Loucy (cell line): Measurements from ENCODE around the gene KIF3B.

ENCODE experiments used
- H2AFZ ChIP-seq: fragments of 200-600 bp; sonication (generic); 2 replicates; pipeline ENCODE4 v1.6.0; 2016; ENCODE audit warnings: antibody characterized with exemption, mild to moderate bottlenecking, low read length, moderate library complexity
- H3F3A ChIP-seq: fragments of 200-600 bp; 2 replicates; pipeline ENCODE4 v1.6.0; 2016; ENCODE audit warnings: antibody characterized with exemption, low read depth, mild to moderate bottlenecking
- H3K27me3 ChIP-seq: fragments of 200-600 bp; sonication (generic); 2 replicates; pipeline ENCODE4 v1.6.1; 2014; ENCODE audit warnings: low read length, mild to moderate bottlenecking; ENCODE audit not compliant: insufficient read depth, poor library complexity, severe bottlenecking
- H3K36me3 ChIP-seq: fragments of 200-600 bp; sonication (generic); 2 replicates; pipeline ENCODE4 v1.6.1; 2016; ENCODE audit warnings: low read length; ENCODE audit not compliant: insufficient read depth
- H3K4me1 ChIP-seq: fragments of 200-600 bp; sonication (generic); 2 replicates; pipeline ENCODE4 v1.5.1; 2014; ENCODE audit warnings: low read length, mild to moderate bottlenecking; ENCODE audit not compliant: insufficient read depth, poor library complexity, severe bottlenecking
- H3K4me2 ChIP-seq: fragments of 200-600 bp; sonication (generic); 2 replicates; pipeline ENCODE4 v1.6.0; 2014; ENCODE audit warnings: antibody characterized with exemption, low read length, low read depth, mild to moderate bottlenecking; ENCODE audit not compliant: poor library complexity, severe bottlenecking
- H3K4me3 ChIP-seq: fragments of 200-600 bp; sonication (generic); 2 replicates; pipeline ENCODE4 v1.5.1; 2014; ENCODE audit warnings: low read length, mild to moderate bottlenecking, mixed read lengths; ENCODE audit not compliant: poor library complexity, severe bottlenecking
- H3K79me2 ChIP-seq: fragments of 200-600 bp; sonication (generic); 2 replicates; pipeline ENCODE4 v1.6.1; 2014; ENCODE audit warnings: low read length; ENCODE audit not compliant: insufficient read depth
- H3K9ac ChIP-seq: fragments of 200-600 bp; sonication (generic); 2 replicates; pipeline ENCODE4 v1.6.0; 2014; ENCODE audit warnings: mild to moderate bottlenecking, low read depth, low read length, moderate library complexity; ENCODE audit not compliant: poor library complexity, severe bottlenecking
- H3K9me2 ChIP-seq: fragments of 200-600 bp; sonication (generic); replicated peaks from 2 replicates; pipeline ENCODE4 v1.6.1; 2016; ENCODE audit warnings: low read depth, low read length, mixed read lengths
- H3K9me3 ChIP-seq: fragments of 200-600 bp; sonication (generic); 2 replicates; pipeline ENCODE4 v1.6.1; 2014; ENCODE audit warnings: mild to moderate bottlenecking, antibody characterized with exemption, low read length, low read depth; ENCODE audit not compliant: insufficient read depth
- H4K20me1 ChIP-seq: fragments of 200-600 bp; sonication (generic); 2 replicates; pipeline ENCODE4 v1.6.0; 2014; ENCODE audit warnings: antibody characterized with exemption, low read length, mild to moderate bottlenecking; ENCODE audit not compliant: insufficient read depth, poor library complexity, severe bottlenecking
- EZH2phosphoT487 ChIP-seq: fragments of 200-600 bp; IDR thresholded peaks from 2 replicates; pipeline ENCODE4 v1.6.1; 2018; ENCODE audit warnings: antibody characterized with exemption, mild to moderate bottlenecking, moderate library complexity, borderline replicate concordance
- TF ChIP-seq, protein P1 (sequence below): fragments of 200-600 bp; sonication (generic); conservative IDR thresholded peaks from 2 replicates; pipeline ENCODE4 v1.5.1; 2014; ENCODE audit warnings: mild to moderate bottlenecking, antibody characterized with exemption, low read length

The KIF3B gene

DNA sequence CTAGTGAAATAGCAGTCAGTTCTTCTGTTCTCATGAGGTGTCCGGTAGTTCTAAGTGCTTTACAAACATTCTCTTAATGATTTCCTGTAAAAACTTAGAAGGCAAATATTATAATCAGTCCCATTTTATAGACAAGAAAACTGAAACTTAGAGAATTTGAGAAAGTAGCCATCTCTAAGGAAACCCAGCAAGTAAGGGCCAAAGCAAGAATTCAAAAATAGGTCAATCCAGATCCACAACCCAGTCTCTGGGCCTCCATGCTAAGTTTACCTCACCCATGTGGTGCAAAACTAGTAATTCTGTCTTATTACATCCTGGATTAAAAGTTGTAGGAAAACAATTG lies 53.1 kb downstream of the KIF3B start:
- no peaks in the 10 kb centered on the region for H3K27me3 ChIP-seq
- TF ChIP-seq EZH2phosphoT487: no peak
- TF ChIP-seq, protein P1, sequence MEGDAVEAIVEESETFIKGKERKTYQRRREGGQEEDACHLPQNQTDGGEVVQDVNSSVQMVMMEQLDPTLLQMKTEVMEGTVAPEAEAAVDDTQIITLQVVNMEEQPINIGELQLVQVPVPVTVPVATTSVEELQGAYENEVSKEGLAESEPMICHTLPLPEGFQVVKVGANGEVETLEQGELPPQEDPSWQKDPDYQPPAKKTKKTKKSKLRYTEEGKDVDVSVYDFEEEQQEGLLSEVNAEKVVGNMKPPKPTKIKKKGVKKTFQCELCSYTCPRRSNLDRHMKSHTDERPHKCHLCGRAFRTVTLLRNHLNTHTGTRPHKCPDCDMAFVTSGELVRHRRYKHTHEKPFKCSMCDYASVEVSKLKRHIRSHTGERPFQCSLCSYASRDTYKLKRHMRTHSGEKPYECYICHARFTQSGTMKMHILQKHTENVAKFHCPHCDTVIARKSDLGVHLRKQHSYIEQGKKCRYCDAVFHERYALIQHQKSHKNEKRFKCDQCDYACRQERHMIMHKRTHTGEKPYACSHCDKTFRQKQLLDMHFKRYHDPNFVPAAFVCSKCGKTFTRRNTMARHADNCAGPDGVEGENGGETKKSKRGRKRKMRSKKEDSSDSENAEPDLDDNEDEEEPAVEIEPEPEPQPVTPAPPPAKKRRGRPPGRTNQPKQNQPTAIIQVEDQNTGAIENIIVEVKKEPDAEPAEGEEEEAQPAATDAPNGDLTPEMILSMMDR: no peak
- H4K20me1 ChIP-seq: no peaks in the 10 kb centered on the region
- no peak overlapping the region for H3K4me2 ChIP-seq
- peaks cover 9% of the 10 kb centered on the region; the same call in 1 of the 2 replicates for H3K36me3 ChIP-seq
- H2AFZ ChIP-seq: no peak overlapping the region
- no peaks in the 10 kb centered on the region for H3K4me1 ChIP-seq
- H3K9me3 ChIP-seq: no peaks in the 10 kb centered on the region
- H3K79me2 ChIP-seq: no peaks in the 10 kb centered on the region
- H3K9me2 ChIP-seq: no peaks in the 10 kb centered on the region
- no peak overlapping the region for H3K4me3 ChIP-seq
- H3F3A ChIP-seq: no peaks in the 10 kb centered on the region
- H3K9ac ChIP-seq: no peak overlapping the region

DNA sequence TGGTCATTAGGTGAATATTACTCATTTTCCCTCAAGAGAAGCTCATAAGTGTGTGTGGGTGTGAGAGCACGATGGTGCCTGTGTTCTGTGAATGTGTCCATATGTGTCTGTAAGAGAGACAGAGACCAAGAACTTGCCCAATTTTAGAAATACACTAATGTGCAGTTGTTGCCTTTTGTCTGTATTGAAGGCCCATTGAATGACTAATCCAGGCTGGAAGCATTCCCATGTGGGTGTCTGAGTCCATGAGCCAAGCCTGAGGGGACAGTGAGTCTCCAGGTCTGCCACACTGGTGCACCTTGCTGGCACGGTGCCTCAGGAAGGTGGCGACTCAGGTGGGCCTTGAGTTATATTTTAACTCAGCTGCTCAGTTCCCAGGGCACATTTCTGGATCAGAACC lies 55.2 kb downstream of the KIF3B start:
- H3F3A ChIP-seq: no peaks in the 10 kb centered on the region
- H2AFZ ChIP-seq: no peak overlapping the region
- no peak for TF ChIP-seq EZH2phosphoT487
- TF ChIP-seq, protein P1: no peak
- no peaks in the 10 kb centered on the region for H3K27me3 ChIP-seq
- H3K4me3 ChIP-seq: no peak overlapping the region
- no peak overlapping the region for H3K9ac ChIP-seq
- H3K79me2 ChIP-seq: no peaks in the 10 kb centered on the region
- no peak overlapping the region for H3K4me2 ChIP-seq
- no peaks in the 10 kb centered on the region for H3K9me2 ChIP-seq
- H3K9me3 ChIP-seq: no peaks in the 10 kb centered on the region
- H3K4me1 ChIP-seq: no peaks in the 10 kb centered on the region
- H4K20me1 ChIP-seq: no peaks in the 10 kb centered on the region
- H3K36me3 ChIP-seq: peaks cover 9% of the 10 kb centered on the region; the same call in 1 of the 2 replicates

DNA sequence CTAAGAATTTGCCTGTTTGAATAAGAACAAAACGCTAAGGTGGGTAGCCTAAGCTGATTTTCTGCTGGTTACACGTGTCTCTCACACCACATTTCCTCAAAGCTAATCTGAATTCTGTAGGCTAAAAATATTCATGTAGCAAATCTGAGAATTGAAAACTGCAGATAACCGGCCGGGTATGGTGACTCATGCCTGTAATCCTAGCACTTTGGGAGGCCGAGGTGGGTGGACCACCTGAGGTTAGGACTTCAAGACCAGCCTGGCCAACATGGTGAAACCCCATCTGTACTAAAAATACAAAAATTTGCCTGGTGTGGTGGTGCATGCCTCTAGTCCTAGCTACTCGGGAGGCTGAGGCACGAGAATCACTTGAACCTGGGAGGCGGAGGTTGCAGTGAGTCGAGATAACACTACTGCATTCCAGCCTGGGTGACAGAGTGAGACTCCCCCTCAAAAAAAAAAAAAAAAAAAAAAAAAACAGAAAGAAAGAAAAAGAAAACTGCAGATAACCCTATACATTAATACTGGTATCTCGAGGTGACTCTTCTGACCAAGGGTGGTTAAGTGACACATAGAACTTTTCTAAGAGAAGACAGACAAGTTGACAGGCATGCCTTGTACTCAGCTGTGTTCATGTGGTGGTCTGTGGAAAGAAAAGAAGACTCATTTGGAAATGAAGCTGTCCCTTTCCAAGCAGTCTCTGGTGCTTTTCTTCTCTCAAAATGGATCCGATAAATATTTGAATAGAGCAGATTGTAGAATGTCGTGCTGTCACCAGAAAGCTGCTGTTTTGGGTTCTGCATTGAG lies 55.9 kb downstream of the KIF3B start:
- Histone ChIP-seq H3K27me3 (no peaks in the 10 kb centered on the region), H4K20me1 (no peaks in the 10 kb centered on the region), H3K9me2 (no peaks in the 10 kb centered on the region), H3K79me2 (no peaks in the 10 kb centered on the region), H3K36me3 (peaks cover 9% of the 10 kb centered on the region; the same call in 1 of the 2 replicates), H3K9me3 (no peaks in the 10 kb centered on the region), H3K4me2 (no peak overlapping the region), H3K4me1 (peaks cover 4% of the 10 kb centered on the region), H3K4me3 (no peak overlapping the region), H2AFZ (no peak overlapping the region), H3F3A (no peaks in the 10 kb centered on the region), H3K9ac (no peak overlapping the region)
- TF ChIP-seq, protein P1: no peak
- TF ChIP-seq EZH2phosphoT487: no peak
